ENCODE results near the gene CNOT6L. TPM values are rescaled to one million over a fixed set of nuclear protein-coding genes. Genes with fewer than 3 reads are reported as not detected.
A peak's percentile ranks its signal among the peaks of the same experiment; 100 is the strongest.

CNOT6L gene
- total RNA-seq, 1 experiment from 2014 or later, result 29.4 TPM

DNA sequence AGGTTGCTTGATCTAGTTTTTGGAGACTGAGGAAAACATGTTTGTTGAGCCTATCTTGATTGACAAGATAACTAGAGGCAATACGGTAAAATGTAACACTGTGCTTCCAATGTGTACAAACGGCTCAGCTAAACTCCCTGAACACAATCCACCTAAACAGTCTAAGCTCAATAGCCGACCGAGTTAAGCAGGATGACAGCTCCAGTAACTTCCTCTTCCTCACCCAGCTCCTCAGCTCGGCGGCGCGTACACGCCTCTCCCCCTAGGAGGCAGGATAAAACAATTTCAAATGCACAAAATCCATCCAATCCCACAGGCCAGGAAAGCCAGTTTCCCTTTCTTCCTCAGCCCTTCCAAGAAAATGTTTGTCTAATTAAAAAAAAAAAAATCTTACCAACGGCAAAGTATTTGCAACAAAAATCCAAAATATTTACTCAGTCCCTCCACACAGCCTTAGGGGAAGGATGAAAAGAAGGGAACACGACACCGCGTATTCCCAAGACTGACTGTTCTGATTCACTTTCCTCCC, 1.0 kb downstream of the CNOT6L start:
- ChIA-PET CTCF (interaction anchor here (0.9 kb wide), 1 partner anchor 44 kb away, joined by 4 read pairs; the partner anchor contains the start of gene MRPL1), POLR2A (interaction anchor here (0.7 kb wide), 1 partner anchor 29 kb away, joined by 4 read pairs; no protein-coding TSS in a partner anchor), RAD21 (ENCODE audit: low non-redundant PET in 1 of 2, low total read pairs in 2 of 2, uncharacterized antibody in 2 of 2, unreplicated experiment in 2 of 2) (no interaction called here)
- ATAC-seq (peak; percentile 56), DNase-seq (ENCODE audit: low read depth, low spot score) (peak; percentile 60)
- TSS peak; percentile 57 for BruUV-seq (replicated peaks)
- no peaks in the 10 kb centered on the region for H3K36me3 ChIP-seq (ENCODE audit: control insufficient read depth in 1 of 2, insufficient read depth in 2 of 2, low read length in 2 of 2)
- peak overlapping the region; percentile 81 for H3K9ac ChIP-seq (ENCODE audit: low read length)
- H3K9me3 ChIP-seq (ENCODE audit: control insufficient read depth in 1 of 2, insufficient read depth in 1 of 2, low read depth in 1 of 2, low read length in 2 of 2), result no peaks in the 10 kb centered on the region
- peaks cover 58% of the 10 kb centered on the region for H3K79me2 ChIP-seq (ENCODE audit: insufficient read depth, low read length)
- H3K9me2 ChIP-seq (ENCODE audit: insufficient read depth), result no peaks in the 10 kb centered on the region
- H2AFZ ChIP-seq (ENCODE audit: low read depth, low read length, poor library complexity, severe bottlenecking), result no peak overlapping the region
- intact Hi-C loops (cut with micrococcal nuclease), result no loop called here
- no peaks in the 10 kb centered on the region for H3K27me3 ChIP-seq (ENCODE audit: insufficient read depth, low read length)
- H4K20me1 ChIP-seq (ENCODE audit: insufficient read depth), result no peaks in the 10 kb centered on the region
- H3K27ac ChIP-seq (ENCODE audit: low read depth, low read length), result peak overlapping the region; percentile 93
- peak overlapping the region; percentile 89 to 94 for H3K4me3 ChIP-seq (replicated peaks in 1 of 2; ENCODE audit: low read depth in 1 of 2, low read length in 2 of 2)
- peak overlapping the region; percentile 88 for H3K4me2 ChIP-seq (ENCODE audit: low read length)
- peaks cover 12 to 17% of the 10 kb centered on the region in 2 experiments for H3K4me1 ChIP-seq (ENCODE audit: control insufficient read depth in 1 of 2, insufficient read depth in 2 of 2, low read length in 2 of 2)
- TF ChIP-seq EGR1 (IDR thresholded peaks at IDR 0.05; ENCODE audit: low read depth), result 0 out of 2 replicates have a peak, but pooled peaks have one; percentile 35
- no peak for TF ChIP-seq TCF7L2 (IDR thresholded peaks at IDR 0.05; ENCODE audit: borderline replicate concordance, extremely low read depth, insufficient read depth, insufficient read length)
- no peak for TF ChIP-seq JUND (IDR thresholded peaks at IDR 0.05)
- TF ChIP-seq, protein P1, sequence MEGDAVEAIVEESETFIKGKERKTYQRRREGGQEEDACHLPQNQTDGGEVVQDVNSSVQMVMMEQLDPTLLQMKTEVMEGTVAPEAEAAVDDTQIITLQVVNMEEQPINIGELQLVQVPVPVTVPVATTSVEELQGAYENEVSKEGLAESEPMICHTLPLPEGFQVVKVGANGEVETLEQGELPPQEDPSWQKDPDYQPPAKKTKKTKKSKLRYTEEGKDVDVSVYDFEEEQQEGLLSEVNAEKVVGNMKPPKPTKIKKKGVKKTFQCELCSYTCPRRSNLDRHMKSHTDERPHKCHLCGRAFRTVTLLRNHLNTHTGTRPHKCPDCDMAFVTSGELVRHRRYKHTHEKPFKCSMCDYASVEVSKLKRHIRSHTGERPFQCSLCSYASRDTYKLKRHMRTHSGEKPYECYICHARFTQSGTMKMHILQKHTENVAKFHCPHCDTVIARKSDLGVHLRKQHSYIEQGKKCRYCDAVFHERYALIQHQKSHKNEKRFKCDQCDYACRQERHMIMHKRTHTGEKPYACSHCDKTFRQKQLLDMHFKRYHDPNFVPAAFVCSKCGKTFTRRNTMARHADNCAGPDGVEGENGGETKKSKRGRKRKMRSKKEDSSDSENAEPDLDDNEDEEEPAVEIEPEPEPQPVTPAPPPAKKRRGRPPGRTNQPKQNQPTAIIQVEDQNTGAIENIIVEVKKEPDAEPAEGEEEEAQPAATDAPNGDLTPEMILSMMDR (IDR thresholded peaks at IDR 0.05 in 2 of 3, conservative IDR thresholded peaks at IDR 0.05 in 1 of 3; ENCODE audit: borderline replicate concordance in 1 of 3, insufficient read depth in 1 of 3, low read depth in 2 of 3, low read length in 2 of 3), result peak; percentile 11 to 55 (median 52); a peak in 5 of 6 replicates
- no peak for TF ChIP-seq CBX3 (IDR thresholded peaks at IDR 0.05; ENCODE audit: low read depth)
- TF ChIP-seq POLR2A (IDR thresholded peaks at IDR 0.05; ENCODE audit: borderline replicate concordance, extremely low read depth, insufficient read depth, insufficient read length), result no peak
- TF ChIP-seq EZH2 (IDR thresholded peaks at IDR 0.05), result no peak
- no peak for TF ChIP-seq ZNF274 (IDR thresholded peaks at IDR 0.05; ENCODE audit: low read depth, low read length)
- TF ChIP-seq, protein P2, sequence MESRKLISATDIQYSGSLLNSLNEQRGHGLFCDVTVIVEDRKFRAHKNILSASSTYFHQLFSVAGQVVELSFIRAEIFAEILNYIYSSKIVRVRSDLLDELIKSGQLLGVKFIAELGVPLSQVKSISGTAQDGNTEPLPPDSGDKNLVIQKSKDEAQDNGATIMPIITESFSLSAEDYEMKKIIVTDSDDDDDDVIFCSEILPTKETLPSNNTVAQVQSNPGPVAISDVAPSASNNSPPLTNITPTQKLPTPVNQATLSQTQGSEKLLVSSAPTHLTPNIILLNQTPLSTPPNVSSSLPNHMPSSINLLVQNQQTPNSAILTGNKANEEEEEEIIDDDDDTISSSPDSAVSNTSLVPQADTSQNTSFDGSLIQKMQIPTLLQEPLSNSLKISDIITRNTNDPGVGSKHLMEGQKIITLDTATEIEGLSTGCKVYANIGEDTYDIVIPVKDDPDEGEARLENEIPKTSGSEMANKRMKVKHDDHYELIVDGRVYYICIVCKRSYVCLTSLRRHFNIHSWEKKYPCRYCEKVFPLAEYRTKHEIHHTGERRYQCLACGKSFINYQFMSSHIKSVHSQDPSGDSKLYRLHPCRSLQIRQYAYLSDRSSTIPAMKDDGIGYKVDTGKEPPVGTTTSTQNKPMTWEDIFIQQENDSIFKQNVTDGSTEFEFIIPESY (IDR thresholded peaks at IDR 0.05; ENCODE audit: extremely low read depth, insufficient replicate concordance, low read length), result no peak
- no peak for TF ChIP-seq SRF (IDR thresholded peaks at IDR 0.05; ENCODE audit: low read depth)
- TF ChIP-seq, protein P3, sequence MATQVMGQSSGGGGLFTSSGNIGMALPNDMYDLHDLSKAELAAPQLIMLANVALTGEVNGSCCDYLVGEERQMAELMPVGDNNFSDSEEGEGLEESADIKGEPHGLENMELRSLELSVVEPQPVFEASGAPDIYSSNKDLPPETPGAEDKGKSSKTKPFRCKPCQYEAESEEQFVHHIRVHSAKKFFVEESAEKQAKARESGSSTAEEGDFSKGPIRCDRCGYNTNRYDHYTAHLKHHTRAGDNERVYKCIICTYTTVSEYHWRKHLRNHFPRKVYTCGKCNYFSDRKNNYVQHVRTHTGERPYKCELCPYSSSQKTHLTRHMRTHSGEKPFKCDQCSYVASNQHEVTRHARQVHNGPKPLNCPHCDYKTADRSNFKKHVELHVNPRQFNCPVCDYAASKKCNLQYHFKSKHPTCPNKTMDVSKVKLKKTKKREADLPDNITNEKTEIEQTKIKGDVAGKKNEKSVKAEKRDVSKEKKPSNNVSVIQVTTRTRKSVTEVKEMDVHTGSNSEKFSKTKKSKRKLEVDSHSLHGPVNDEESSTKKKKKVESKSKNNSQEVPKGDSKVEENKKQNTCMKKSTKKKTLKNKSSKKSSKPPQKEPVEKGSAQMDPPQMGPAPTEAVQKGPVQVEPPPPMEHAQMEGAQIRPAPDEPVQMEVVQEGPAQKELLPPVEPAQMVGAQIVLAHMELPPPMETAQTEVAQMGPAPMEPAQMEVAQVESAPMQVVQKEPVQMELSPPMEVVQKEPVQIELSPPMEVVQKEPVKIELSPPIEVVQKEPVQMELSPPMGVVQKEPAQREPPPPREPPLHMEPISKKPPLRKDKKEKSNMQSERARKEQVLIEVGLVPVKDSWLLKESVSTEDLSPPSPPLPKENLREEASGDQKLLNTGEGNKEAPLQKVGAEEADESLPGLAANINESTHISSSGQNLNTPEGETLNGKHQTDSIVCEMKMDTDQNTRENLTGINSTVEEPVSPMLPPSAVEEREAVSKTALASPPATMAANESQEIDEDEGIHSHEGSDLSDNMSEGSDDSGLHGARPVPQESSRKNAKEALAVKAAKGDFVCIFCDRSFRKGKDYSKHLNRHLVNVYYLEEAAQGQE (IDR thresholded peaks at IDR 0.05; ENCODE audit: low read depth), result no peak
- no peak for TF ChIP-seq EZH2phosphoT487 (IDR thresholded peaks at IDR 0.05; ENCODE audit: borderline replicate concordance)
- peak; percentile 35 for TF ChIP-seq RAD21 (IDR thresholded peaks at IDR 0.05; ENCODE audit: low read depth)
- TF ChIP-seq, protein P4, sequence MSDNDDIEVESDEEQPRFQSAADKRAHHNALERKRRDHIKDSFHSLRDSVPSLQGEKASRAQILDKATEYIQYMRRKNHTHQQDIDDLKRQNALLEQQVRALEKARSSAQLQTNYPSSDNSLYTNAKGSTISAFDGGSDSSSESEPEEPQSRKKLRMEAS (IDR thresholded peaks at IDR 0.05), result peak; percentile 64; the same call in 1 of the 2 replicates
- no peak for TF ChIP-seq ELF1 (IDR thresholded peaks at IDR 0.05; ENCODE audit: borderline replicate concordance, low read depth)
- TF ChIP-seq FOSL1 (IDR thresholded peaks at IDR 0.05; ENCODE audit: low read depth), result no peak
- TF ChIP-seq CEBPB (IDR thresholded peaks at IDR 0.05; ENCODE audit: low read depth), result no peak

All from HCT116 (cell line).